Stomach (tissue), 9 donors: Measurements from ENCODE around the gene CCDC192. TPM values are rescaled to one million over a fixed set of nuclear protein-coding genes. Genes with fewer than 3 reads are reported as not detected.
"Not testable (repeated sequence)": the region's sequence is repeated elsewhere in the genome, so short reads cannot be mapped to it uniquely, and the experiment has no call there.

ENCODE experiments used
- DNase-seq, 2 donors: peaks; one replicate each; pipeline versions ENCODE4 v3.0.0 to v3.0.0-alpha.2; 2013 to 2019
- H3K27ac ChIP-seq, 5 donors: fragments of 200-600 bp in 4 of 5; sonication (generic) in 4 of 5; one replicate each; pipeline ENCODE4 v1.5.1; 2013 to 2019; ENCODE audit warnings: mild to moderate bottlenecking in 1 of 5, moderate library complexity in 1 of 5
- H3K27me3 ChIP-seq, 3 donors: fragments of 200-600 bp; sonication (generic); one replicate each; pipeline ENCODE4 v1.5.1; 2017 to 2019; ENCODE audit warnings: mixed run types in 1 of 3
- H3K36me3 ChIP-seq, 4 donors: fragments of 200-600 bp; sonication (generic); 1 replicate in 3 of 4; 2 replicates in 1 of 4; pipeline ENCODE4 v1.5.1; 2016 to 2019
- H3K4me1 ChIP-seq, 4 donors: fragments of 200-600 bp; sonication (generic); one replicate each; pipeline ENCODE4 v1.5.1; 2016 to 2019
- H3K4me3 ChIP-seq, 4 donors: fragments of 200-600 bp; sonication (generic) in 3 of 4; one replicate each; pipeline ENCODE4 v1.5.1; 2016 to 2019; ENCODE audit warnings: mild to moderate bottlenecking in 1 of 4
- H3K9me3 ChIP-seq, 4 donors: fragments of 200-600 bp; sonication (generic); one replicate each; pipeline ENCODE4 v1.5.1; 2016 to 2019
- EP300 ChIP-seq: sonication (generic); formaldehyde crosslinking; IDR thresholded peaks from one replicate; pipeline ENCODE4 v1.6.1; 2017; ENCODE audit warnings: antibody characterized with exemption
- POLR2A ChIP-seq, 4 donors: fragments of 450-650 bp; IDR thresholded peaks; one replicate each; pipeline ENCODE4 v1.6.1; 2016; ENCODE audit warnings: antibody characterized with exemption in 4 of 4, control low read depth in 2 of 4, mild to moderate bottlenecking in 1 of 4, moderate library complexity in 1 of 4
- POLR2AphosphoS5 ChIP-seq, 3 donors: sonication (generic); formaldehyde crosslinking; IDR thresholded peaks; one replicate each; pipeline ENCODE4 v1.6.1; 2016; ENCODE audit warnings: antibody characterized with exemption in 3 of 3
- WGBS, 5 donors: extraction: QIAGEN DNeasy Blood & Tissue Kit in 3 of 5; methylation state at CpG; one replicate each; pipeline versions ENCODE4 v1.1.5 to v1.1.7; 2013 to 2018; 5-methylcytosine and 5-hydroxymethylcytosine counted together
- intact Hi-C: fragments of 100-400 bp; cut with DNase I; formaldehyde crosslinking; loops from one replicate; pipeline ENCODE4 v1.15.1; 2023; ENCODE audit warnings: low total_unique reads
- polyA plus RNA-seq, 3 donors: library from polyadenylated mRNA; stranded (reverse); fragments of 200-250 nt; gene quantifications; one replicate each; pipeline ENCODE4 v1.2.3, GENCODE V29; 2013
- total RNA-seq, 5 donors: library from RNA; depleted of rRNA; stranded (reverse); fragments of >200 nt; gene quantifications; one replicate each; pipeline versions ENCODE4 v1.1.0 to v1.2.3, GENCODE V29; 2014 to 2016
- TF ChIP-seq, protein P1 (sequence below), 7 experiments: fragments of 450-650 bp in 4 of 7; fragments of 200-600 bp in 3 of 7; sonication (generic) in 3 of 7; IDR thresholded peaks; one replicate each; pipeline ENCODE4 v1.5.1; 2016 to 2019; ENCODE audit warnings: antibody characterized with exemption in 7 of 7, control low read depth in 2 of 7, mild to moderate bottlenecking in 1 of 7
- donor health status: healthy with polysubstance abuse.
- donor health status: Bipolar disorder and iron deficiency.
- donor health status: healthy.

CCDC192 gene
- total and polyA plus RNA-seq, 8 donors, result 0.10 to 2.2 TPM; not detected in 6

DNA sequence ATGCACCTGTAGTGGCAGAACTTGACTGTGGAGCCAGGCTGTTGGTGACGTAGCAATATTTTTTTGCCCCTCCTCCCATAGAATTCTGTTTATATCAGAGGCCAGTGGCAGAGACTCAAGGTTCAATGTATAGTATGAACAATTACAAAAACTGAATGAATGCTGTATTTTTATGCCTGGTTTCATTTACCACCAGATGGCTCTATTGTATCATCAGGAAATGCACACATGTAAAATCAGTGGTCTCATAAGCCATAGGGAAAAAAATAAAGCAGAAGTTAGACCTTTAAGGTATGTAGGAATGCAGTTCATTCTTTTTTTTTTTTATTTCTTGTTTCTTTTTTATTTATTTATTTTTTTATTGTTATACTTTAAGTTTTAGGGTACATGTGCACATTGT lies 43.6 kb downstream of the CCDC192 start:
- WGBS, 5 donors, result 54 to 71% (median 67%) methylated on average over 1 of the region's 1 CpG
- no peak for TF ChIP-seq POLR2AphosphoS5 (IDR thresholded peaks at IDR 0.05)
- no peak for TF ChIP-seq POLR2A (IDR thresholded peaks at IDR 0.05)
- TF ChIP-seq EP300, result no peak
- TF ChIP-seq, protein P1, sequence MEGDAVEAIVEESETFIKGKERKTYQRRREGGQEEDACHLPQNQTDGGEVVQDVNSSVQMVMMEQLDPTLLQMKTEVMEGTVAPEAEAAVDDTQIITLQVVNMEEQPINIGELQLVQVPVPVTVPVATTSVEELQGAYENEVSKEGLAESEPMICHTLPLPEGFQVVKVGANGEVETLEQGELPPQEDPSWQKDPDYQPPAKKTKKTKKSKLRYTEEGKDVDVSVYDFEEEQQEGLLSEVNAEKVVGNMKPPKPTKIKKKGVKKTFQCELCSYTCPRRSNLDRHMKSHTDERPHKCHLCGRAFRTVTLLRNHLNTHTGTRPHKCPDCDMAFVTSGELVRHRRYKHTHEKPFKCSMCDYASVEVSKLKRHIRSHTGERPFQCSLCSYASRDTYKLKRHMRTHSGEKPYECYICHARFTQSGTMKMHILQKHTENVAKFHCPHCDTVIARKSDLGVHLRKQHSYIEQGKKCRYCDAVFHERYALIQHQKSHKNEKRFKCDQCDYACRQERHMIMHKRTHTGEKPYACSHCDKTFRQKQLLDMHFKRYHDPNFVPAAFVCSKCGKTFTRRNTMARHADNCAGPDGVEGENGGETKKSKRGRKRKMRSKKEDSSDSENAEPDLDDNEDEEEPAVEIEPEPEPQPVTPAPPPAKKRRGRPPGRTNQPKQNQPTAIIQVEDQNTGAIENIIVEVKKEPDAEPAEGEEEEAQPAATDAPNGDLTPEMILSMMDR (IDR thresholded peaks at IDR 0.05), result peak in 4 of 7 experiments; percentile 14 to 37 (median 22)
- intact Hi-C loops, result loop anchor here (10.0 kb wide), 1 partner anchor 458 kb away; no protein-coding TSS in a partner anchor

DNA sequence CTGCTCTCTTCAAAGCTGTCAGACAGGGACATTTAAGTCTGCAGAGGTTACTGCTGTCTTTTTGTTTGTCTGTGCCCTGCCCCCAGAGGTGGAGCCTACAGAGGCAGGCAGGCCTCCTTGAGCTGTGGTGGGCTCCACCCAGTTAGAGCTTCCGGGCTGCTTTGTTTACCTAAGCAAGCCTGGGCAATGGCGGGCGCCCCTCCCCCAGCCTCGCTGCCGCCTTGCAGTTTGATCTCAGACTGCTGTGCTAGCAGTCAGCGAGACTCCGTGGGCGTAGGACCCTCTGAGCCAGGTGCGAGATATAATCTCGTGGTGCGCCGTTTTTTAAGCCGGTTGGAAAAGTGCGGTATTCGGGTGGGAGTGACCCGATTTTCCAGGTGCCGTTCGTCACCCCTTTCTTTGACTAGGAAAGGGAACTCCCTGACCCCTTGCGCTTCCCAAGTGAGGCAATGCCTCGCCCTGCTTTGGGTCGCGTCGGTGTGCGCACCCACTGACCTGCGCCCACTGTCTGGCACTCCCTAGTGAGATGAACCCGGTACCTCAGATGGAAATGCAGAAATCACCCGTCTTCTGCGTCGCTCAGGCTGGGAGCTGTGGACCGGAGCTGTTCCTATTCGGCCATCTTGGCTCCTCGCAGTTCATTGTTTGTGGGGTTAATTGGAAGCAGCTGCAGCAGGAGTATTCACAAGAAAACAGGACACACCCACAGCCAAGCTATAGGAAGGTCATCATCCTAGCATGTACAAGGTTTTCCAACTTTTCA lies 49.5 kb downstream of the CCDC192 start:
- Histone ChIP-seq H3K27ac (peak overlapping the region in 1 of 5 donors; percentile 31), H3K4me1 (peaks cover 6 to 24% (median 19%) of the 10 kb centered on the region in 4 donors)
- DNase-seq, H3K9me3 ChIP-seq, H3K36me3 ChIP-seq, H3K27me3 ChIP-seq, intact Hi-C loops, H3K4me3 ChIP-seq: not testable (repeated sequence)
- 55 to 85% (median 71%) methylated on average over 24 to 29 of the region's 32 CpGs for WGBS, 5 donors

More for the DNA sequence above, 43.6 kb downstream of the CCDC192 start:
- H3K4me1 ChIP-seq, result no peaks in the 10 kb centered on the region
- no peaks in the 10 kb centered on the region for H3K36me3 ChIP-seq
- no peak overlapping the region for H3K4me3 ChIP-seq
- H3K27me3 ChIP-seq, result no peaks in the 10 kb centered on the region
- no peaks in the 10 kb centered on the region for H3K9me3 ChIP-seq
- DNase-seq, result peak in 1 of 2 donors; percentile 57
- no peak overlapping the region for H3K27ac ChIP-seq

DNA sequence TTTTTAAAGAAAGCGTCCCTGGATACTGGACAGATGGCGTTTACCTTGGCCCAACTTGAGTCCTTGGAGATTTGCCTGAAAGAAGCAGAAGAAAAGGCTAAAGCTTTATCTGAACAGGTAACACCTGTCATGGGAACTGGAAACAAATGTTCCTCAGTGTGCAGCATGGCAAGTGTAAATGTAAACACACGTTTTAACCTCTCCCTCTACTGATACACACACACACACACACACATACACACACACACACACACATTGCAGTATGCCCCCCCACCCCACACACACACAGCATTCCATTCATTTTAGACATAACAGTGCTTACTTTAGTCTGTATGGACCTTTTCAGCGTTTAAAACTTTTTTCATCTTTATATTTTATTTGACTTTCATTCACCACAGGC lies 51.1 kb downstream of the CCDC192 start:
- no peaks in the 10 kb centered on the region for H3K36me3 ChIP-seq
- peak in 2 of 3 donors; percentile 39 to 55 for TF ChIP-seq POLR2AphosphoS5 (IDR thresholded peaks at IDR 0.05)
- TF ChIP-seq, protein P1 (IDR thresholded peaks at IDR 0.05), result no peak
- H3K27ac ChIP-seq, result peak overlapping the region in 2 of 5 donors; percentile 41 to 42
- H3K4me1 ChIP-seq, result peaks cover 9 to 40% (median 33%) of the 10 kb centered on the region in 4 donors
- WGBS, 5 donors, result 18 to 31% (median 21%) methylated on average over 4 of the region's 4 CpGs
- H3K4me3 ChIP-seq, result no peak overlapping the region
- intact Hi-C loops, result no loop called here
- H3K27me3 ChIP-seq, result no peaks in the 10 kb centered on the region
- H3K9me3 ChIP-seq, result no peaks in the 10 kb centered on the region
- peak; percentile 44 to 69 for DNase-seq

DNA sequence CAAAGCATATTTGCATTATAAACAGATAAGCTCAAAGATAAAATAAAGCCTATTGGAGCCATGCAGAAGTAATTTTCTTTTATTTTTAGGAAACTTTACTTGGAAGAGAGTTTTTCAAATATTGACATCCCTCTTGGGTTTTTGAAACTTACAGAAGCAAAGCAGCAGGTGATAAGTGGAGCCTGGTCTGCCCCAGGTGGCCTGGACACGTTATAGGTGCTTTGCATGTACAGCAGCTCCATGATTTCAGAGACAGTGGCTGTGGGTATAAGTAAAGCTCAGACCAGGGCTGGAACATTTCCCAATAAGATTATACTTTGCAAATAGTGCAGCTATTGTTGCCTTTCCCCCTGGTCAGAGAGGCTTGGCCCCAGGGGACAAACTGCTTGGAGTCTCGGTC lies 51.5 kb downstream of the CCDC192 start:
- intact Hi-C loops, result no loop called here
- 22 to 54% (median 44%) methylated on average over 2 of the region's 2 CpGs for WGBS, 5 donors
- H3K4me1 ChIP-seq, result peaks cover 9 to 40% (median 33%) of the 10 kb centered on the region in 4 donors
- H3K27ac ChIP-seq, result peak overlapping the region in 4 of 5 donors; percentile 41 to 81 (median 44)
- H3K36me3 ChIP-seq, result no peaks in the 10 kb centered on the region
- no peak overlapping the region for H3K4me3 ChIP-seq
- H3K9me3 ChIP-seq, result no peaks in the 10 kb centered on the region
- H3K27me3 ChIP-seq, result no peaks in the 10 kb centered on the region
- TF ChIP-seq EP300 (no peak), POLR2AphosphoS5 (IDR thresholded peaks at IDR 0.05) (no peak), POLR2A (IDR thresholded peaks at IDR 0.05) (no peak)
- TF ChIP-seq, protein P1 (IDR thresholded peaks at IDR 0.05), result no peak
- peak; percentile 39 to 53 for DNase-seq

DNA sequence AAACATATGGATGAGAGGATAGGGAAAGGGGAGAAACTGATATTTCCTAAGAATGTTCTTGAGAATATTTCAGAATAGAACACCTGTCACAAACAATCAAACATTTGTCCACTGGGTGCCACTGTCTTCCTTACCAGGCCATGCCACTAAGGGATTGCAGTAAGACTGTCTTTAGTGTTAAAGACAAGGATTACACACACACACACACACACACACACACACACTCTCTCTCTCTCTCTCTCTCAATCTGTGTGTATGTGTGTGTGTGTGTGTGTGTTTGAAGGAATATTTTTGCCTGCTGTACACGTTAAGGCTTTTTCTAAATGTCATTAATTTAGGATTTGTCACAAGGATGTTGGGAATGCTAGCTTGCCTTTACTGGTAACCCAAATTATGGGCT lies 54.4 kb downstream of the CCDC192 start:
- intact Hi-C loops, result no loop called here
- Histone ChIP-seq H3K27ac (peak overlapping the region in 1 of 5 donors; percentile 39), H3K4me1 (peaks cover 9 to 48% (median 36%) of the 10 kb centered on the region in 4 donors), H3K9me3 (no peaks in the 10 kb centered on the region), H3K27me3 (no peaks in the 10 kb centered on the region), H3K4me3 (no peak overlapping the region), H3K36me3 (no peaks in the 10 kb centered on the region)
- WGBS, 5 donors, result 6 to 27% (median 14%) methylated on average over 1 of the region's 1 CpG
- TF ChIP-seq, protein P1 (IDR thresholded peaks at IDR 0.05), result peak in 5 of 7 experiments; percentile 7 to 51 (median 41)
- no peak for TF ChIP-seq POLR2A (IDR thresholded peaks at IDR 0.05)
- DNase-seq, result peak; percentile 35 to 79
